ENCODE data around the gene AP1M1. TPM values are rescaled to one million over a fixed set of nuclear protein-coding genes. Genes with fewer than 3 reads are reported as not detected.

AP1M1 gene
- total RNA-seq, 1 experiment from 2014 or later = 88.7 TPM

DNA sequence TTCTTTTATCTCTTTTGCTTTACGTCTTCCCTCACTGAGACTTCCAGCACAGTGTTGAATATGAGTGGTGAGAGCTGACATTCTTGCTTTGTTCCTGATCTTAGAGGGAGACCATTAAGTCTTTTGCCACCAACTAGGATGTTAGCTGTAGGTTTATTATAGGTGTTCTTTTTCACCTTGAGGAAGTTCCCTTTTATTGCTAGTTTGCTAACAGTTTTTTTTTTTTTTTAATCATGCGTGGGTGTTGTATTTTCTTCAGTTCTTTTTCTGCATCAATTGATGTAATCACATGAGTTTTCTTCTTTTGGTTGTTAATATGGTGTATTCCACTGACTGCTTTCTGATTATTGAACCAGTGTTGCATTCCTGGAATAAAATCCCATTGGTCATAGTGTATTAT, 21.1 kb downstream of the AP1M1 start:
- H3K27ac ChIP-seq (ENCODE audit: low read length) = no peak overlapping the region
- ATAC-seq (no peak), DNase-seq (ENCODE audit: low read depth, low spot score) (no peak)
- H3K27me3 ChIP-seq (ENCODE audit: control insufficient read depth, insufficient read depth, low read length) = no peaks in the 10 kb centered on the region
- POLR2A ChIA-PET = no interaction called here
- BruUV-seq (replicated peaks) = no TSS peak
- TF ChIP-seq TCF7L2 (IDR thresholded peaks at IDR 0.05; ENCODE audit: low read depth, low read length) = no peak
- no peak overlapping the region for H3K4me3 ChIP-seq (ENCODE audit: low read depth in 2 of 2, low read length in 2 of 2)
- intact Hi-C loops (cut with micrococcal nuclease; ENCODE audit: unreplicated experiment) (no loop called here), in situ Hi-C loops (cut with HindIII; ENCODE audit: low pct_unique_long_range_greater_than_20kb, low sequenced_read_pairs) (no loop called here)
- CTCF ChIA-PET = no interaction called here
- peaks cover 4% of the 10 kb centered on the region; the same call in 1 of the 2 replicates for H3K36me3 ChIP-seq (ENCODE audit: control insufficient read depth, insufficient read depth, low read length)
- H3K4me1 ChIP-seq (ENCODE audit: control insufficient read depth, insufficient read depth, low read length) = no peaks in the 10 kb centered on the region
- peaks cover 8% of the 10 kb centered on the region; the same call in 1 of the 2 replicates for H3K9me3 ChIP-seq (ENCODE audit: control insufficient read depth, insufficient read depth, low read depth, low read length)

DNA sequence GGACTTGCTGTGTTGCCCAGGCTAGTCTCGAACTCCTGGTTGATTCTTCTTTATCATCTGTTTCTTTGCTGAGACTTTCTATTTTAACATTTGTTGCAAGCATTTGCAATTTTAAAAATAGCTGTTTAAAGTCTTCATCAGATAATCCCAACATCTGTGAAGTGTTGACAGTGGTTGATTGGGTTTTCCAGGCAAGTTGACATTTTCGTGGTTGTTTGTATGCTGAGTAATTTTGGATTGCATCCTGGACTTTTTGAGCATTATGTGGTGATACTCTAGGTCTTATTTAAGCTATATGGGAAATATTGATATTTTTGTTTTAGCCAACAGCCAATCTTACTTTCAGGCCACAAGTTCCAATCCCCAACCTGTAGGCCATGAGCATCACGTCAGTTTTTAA, 25.1 kb downstream of the AP1M1 start:
- POLR2A ChIA-PET = no interaction called here
- no peaks in the 10 kb centered on the region for H3K4me1 ChIP-seq (ENCODE audit: control insufficient read depth, insufficient read depth, low read length)
- peaks cover 4% of the 10 kb centered on the region; the same call in 1 of the 2 replicates for H3K36me3 ChIP-seq (ENCODE audit: control insufficient read depth, insufficient read depth, low read length)
- peaks cover 8% of the 10 kb centered on the region; the same call in 1 of the 2 replicates for H3K9me3 ChIP-seq (ENCODE audit: control insufficient read depth, insufficient read depth, low read depth, low read length)
- TF ChIP-seq, protein P1, sequence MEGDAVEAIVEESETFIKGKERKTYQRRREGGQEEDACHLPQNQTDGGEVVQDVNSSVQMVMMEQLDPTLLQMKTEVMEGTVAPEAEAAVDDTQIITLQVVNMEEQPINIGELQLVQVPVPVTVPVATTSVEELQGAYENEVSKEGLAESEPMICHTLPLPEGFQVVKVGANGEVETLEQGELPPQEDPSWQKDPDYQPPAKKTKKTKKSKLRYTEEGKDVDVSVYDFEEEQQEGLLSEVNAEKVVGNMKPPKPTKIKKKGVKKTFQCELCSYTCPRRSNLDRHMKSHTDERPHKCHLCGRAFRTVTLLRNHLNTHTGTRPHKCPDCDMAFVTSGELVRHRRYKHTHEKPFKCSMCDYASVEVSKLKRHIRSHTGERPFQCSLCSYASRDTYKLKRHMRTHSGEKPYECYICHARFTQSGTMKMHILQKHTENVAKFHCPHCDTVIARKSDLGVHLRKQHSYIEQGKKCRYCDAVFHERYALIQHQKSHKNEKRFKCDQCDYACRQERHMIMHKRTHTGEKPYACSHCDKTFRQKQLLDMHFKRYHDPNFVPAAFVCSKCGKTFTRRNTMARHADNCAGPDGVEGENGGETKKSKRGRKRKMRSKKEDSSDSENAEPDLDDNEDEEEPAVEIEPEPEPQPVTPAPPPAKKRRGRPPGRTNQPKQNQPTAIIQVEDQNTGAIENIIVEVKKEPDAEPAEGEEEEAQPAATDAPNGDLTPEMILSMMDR (IDR thresholded peaks at IDR 0.05) = no peak
- TF ChIP-seq, protein P2, sequence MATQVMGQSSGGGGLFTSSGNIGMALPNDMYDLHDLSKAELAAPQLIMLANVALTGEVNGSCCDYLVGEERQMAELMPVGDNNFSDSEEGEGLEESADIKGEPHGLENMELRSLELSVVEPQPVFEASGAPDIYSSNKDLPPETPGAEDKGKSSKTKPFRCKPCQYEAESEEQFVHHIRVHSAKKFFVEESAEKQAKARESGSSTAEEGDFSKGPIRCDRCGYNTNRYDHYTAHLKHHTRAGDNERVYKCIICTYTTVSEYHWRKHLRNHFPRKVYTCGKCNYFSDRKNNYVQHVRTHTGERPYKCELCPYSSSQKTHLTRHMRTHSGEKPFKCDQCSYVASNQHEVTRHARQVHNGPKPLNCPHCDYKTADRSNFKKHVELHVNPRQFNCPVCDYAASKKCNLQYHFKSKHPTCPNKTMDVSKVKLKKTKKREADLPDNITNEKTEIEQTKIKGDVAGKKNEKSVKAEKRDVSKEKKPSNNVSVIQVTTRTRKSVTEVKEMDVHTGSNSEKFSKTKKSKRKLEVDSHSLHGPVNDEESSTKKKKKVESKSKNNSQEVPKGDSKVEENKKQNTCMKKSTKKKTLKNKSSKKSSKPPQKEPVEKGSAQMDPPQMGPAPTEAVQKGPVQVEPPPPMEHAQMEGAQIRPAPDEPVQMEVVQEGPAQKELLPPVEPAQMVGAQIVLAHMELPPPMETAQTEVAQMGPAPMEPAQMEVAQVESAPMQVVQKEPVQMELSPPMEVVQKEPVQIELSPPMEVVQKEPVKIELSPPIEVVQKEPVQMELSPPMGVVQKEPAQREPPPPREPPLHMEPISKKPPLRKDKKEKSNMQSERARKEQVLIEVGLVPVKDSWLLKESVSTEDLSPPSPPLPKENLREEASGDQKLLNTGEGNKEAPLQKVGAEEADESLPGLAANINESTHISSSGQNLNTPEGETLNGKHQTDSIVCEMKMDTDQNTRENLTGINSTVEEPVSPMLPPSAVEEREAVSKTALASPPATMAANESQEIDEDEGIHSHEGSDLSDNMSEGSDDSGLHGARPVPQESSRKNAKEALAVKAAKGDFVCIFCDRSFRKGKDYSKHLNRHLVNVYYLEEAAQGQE (IDR thresholded peaks at IDR 0.05; ENCODE audit: insufficient read depth in 1 of 2, low read depth in 2 of 2, low read length in 1 of 2) = no peak
- no peak for TF ChIP-seq TCF7L2 (IDR thresholded peaks at IDR 0.05; ENCODE audit: low read depth, low read length)
- no peak for TF ChIP-seq POLR2AphosphoS5 (IDR thresholded peaks at IDR 0.05; ENCODE audit: low read depth, low read length)
- no peak for TF ChIP-seq SIN3A (IDR thresholded peaks at IDR 0.05; ENCODE audit: borderline replicate concordance, insufficient read depth, low read depth, low read length)
- CTCF ChIA-PET = no interaction called here
- intact Hi-C loops (cut with micrococcal nuclease; ENCODE audit: unreplicated experiment) (no loop called here), in situ Hi-C loops (cut with HindIII; ENCODE audit: low pct_unique_long_range_greater_than_20kb, low sequenced_read_pairs) (no loop called here)
- ATAC-seq (no peak), DNase-seq (ENCODE audit: low read depth, low spot score) (no peak)
- no TSS peak for BruUV-seq (replicated peaks)
- no peak overlapping the region for H3K4me3 ChIP-seq (ENCODE audit: low read depth in 2 of 2, low read length in 2 of 2)
- no peaks in the 10 kb centered on the region for H3K27me3 ChIP-seq (ENCODE audit: control insufficient read depth, insufficient read depth, low read length)
- H3K27ac ChIP-seq (ENCODE audit: low read length) = no peak overlapping the region

DNA sequence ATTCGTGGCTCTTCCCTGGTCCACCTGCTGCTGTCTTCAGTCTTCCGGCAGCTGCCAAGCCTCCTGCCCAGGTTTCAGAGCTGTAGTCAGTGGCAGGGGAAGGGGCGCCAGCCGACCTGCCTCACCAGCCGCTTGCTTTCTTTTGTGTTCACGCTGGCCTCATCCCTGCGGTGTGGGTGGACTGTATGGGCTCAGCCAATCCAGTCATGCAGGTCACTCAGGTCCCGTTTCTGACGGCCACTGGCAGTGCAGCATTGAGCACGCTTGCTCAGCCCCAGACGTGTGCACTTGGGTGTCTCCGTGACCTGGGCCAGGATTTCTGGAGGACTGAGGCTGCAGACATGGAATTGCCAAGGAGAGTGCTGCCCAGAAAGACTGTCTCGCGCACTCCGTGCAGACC, 26.0 kb downstream of the AP1M1 start:
- POLR2A ChIA-PET = no interaction called here

More for the DNA sequence above, 26.0 kb downstream of the AP1M1 start:
- intact Hi-C loops (cut with micrococcal nuclease; ENCODE audit: unreplicated experiment) = no loop called here
- ATAC-seq (no peak), DNase-seq (ENCODE audit: low read depth, low spot score) (no peak)
- CTCF ChIA-PET = no interaction called here
- no peak overlapping the region for H3K4me3 ChIP-seq (ENCODE audit: low read depth in 2 of 2, low read length in 2 of 2)
- TF ChIP-seq, protein P1 (IDR thresholded peaks at IDR 0.05) = no peak
- TF ChIP-seq, protein P2 (IDR thresholded peaks at IDR 0.05; ENCODE audit: insufficient read depth in 1 of 2, low read depth in 2 of 2, low read length in 1 of 2) = no peak
- TF ChIP-seq SIN3A (IDR thresholded peaks at IDR 0.05; ENCODE audit: borderline replicate concordance, insufficient read depth, low read depth, low read length) (no peak), TCF7L2 (IDR thresholded peaks at IDR 0.05; ENCODE audit: low read depth, low read length) (no peak), POLR2AphosphoS5 (IDR thresholded peaks at IDR 0.05; ENCODE audit: low read depth, low read length) (no peak)
- no peak overlapping the region for H3K27ac ChIP-seq (ENCODE audit: low read length)
- peaks cover 4% of the 10 kb centered on the region; the same call in 1 of the 2 replicates for H3K36me3 ChIP-seq (ENCODE audit: control insufficient read depth, insufficient read depth, low read length)
- H3K9me3 ChIP-seq (ENCODE audit: control insufficient read depth, insufficient read depth, low read depth, low read length) = peaks cover 8% of the 10 kb centered on the region; the same call in 1 of the 2 replicates
- in situ Hi-C loops (cut with HindIII; ENCODE audit: low pct_unique_long_range_greater_than_20kb, low sequenced_read_pairs) = no loop called here
- no peaks in the 10 kb centered on the region for H3K4me1 ChIP-seq (ENCODE audit: control insufficient read depth, insufficient read depth, low read length)
- H3K27me3 ChIP-seq (ENCODE audit: control insufficient read depth, insufficient read depth, low read length) = no peaks in the 10 kb centered on the region
- BruUV-seq (replicated peaks) = no TSS peak

All from Panc1 (cell line).